ENCODE measurements around the gene KRTAP10-2.

Gene KRTAP10-2

GRCh38 chr21:44534688-44535087 is 16.6 kb downstream of the KRTAP10-2 start:
- Histone ChIP-seq H3K4me1 (ENCODE audit: insufficient read depth, low read length) (no peaks in the 10 kb centered on the region), H4K20me1 (ENCODE audit: insufficient read depth, low read length) (no peaks in the 10 kb centered on the region), H3K27ac (ENCODE audit: low read length) (no peak overlapping the region), H3K79me2 (ENCODE audit: insufficient read depth, low read length) (no peaks in the 10 kb centered on the region), H3K27me3 (ENCODE audit: insufficient read depth, low read length, poor library complexity) (peaks cover 2% of the 10 kb centered on the region), H2AFZ (ENCODE audit: low read depth, low read length) (no peak overlapping the region), H3K9ac (ENCODE audit: low read depth, low read length) (no peak overlapping the region), H3K9me3 (ENCODE audit: insufficient read depth, low read length, severe bottlenecking) (no peaks in the 10 kb centered on the region), H3K4me2 (ENCODE audit: insufficient read depth, low read length) (no peak overlapping the region), H3K4me3 (ENCODE audit: low read depth in 1 of 2, low read length in 2 of 2) (no peak overlapping the region), H3K36me3 (ENCODE audit: insufficient read depth, low read length) (no peaks in the 10 kb centered on the region)
- ATAC-seq (ENCODE audit: insufficient read depth, low read depth) (no peak), DNase-seq (no peak)
- TF ChIP-seq CTCF (IDR thresholded peaks at IDR 0.05; ENCODE audit: borderline replicate concordance, extremely low read depth, low read length, poor library complexity, severe bottlenecking) (no peak), EZH2 (IDR thresholded peaks at IDR 0.05; ENCODE audit: borderline replicate concordance, low read depth, low read length, severe bottlenecking) (no peak)

- Histone ChIP-seq H3K4me2 (ENCODE audit: insufficient read depth, low read length) (no peak overlapping the region), H2AFZ (ENCODE audit: low read depth, low read length) (no peak overlapping the region), H3K4me3 (ENCODE audit: low read depth in 1 of 2, low read length in 2 of 2) (no peak overlapping the region), H3K27me3 (ENCODE audit: insufficient read depth, low read length, poor library complexity) (peaks cover 2% of the 10 kb centered on the region), H3K9me3 (ENCODE audit: insufficient read depth, low read length, severe bottlenecking) (no peaks in the 10 kb centered on the region), H3K4me1 (ENCODE audit: insufficient read depth, low read length) (no peaks in the 10 kb centered on the region), H4K20me1 (ENCODE audit: insufficient read depth, low read length) (no peaks in the 10 kb centered on the region), H3K36me3 (ENCODE audit: insufficient read depth, low read length) (no peaks in the 10 kb centered on the region), H3K79me2 (ENCODE audit: insufficient read depth, low read length) (no peaks in the 10 kb centered on the region), H3K27ac (ENCODE audit: low read length) (no peak overlapping the region), H3K9ac (ENCODE audit: low read depth, low read length) (no peak overlapping the region)
- ATAC-seq (ENCODE audit: insufficient read depth, low read depth) (no peak), DNase-seq (no peak)
- TF ChIP-seq CTCF (IDR thresholded peaks at IDR 0.05; ENCODE audit: borderline replicate concordance, extremely low read depth, low read length, poor library complexity, severe bottlenecking) (no peak), EZH2 (IDR thresholded peaks at IDR 0.05; ENCODE audit: borderline replicate concordance, low read depth, low read length, severe bottlenecking) (no peak)
Measured at GRCh38 chr21:44533891-44534627, 17.2 kb downstream of the KRTAP10-2 start.

DNA sequence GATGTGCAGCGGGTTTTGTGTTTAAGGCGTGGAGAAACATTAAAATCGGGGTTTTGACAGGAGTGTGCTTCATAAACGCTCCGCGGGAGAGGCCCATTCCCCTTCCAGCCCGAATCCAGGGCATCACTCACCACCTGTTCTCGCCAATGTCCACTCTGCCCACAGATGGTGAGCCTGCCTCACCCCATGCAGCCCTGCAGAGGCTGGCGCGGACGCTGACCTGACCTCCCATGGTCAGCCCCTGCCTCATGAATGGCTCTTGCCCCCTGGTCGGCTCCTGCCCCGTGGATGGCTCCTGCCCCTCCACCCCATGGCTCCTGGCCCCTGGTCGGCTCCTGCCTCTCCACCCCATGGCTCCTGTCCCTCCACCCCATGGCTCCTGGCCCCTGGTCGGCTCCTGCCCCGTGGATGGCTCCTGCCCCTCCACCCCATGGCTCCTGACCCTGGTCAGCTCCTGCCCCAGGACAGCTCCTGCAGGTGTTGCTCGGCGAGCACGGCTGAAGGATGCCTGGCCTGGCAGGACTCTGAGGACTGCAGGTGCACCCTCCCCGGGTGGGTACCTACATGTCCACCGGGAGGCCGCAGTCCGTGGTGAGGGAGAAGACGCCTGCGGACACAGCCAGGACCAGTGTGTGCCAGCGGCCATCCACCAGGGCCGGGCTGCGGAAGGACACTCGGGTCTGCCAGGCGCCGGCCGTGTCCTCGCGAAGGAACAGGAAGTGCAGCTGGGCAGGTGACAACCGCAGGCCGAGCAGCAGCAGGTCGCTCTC is 18.0 kb downstream of the KRTAP10-2 start:
- H3K9ac ChIP-seq (ENCODE audit: low read depth, low read length): no peak overlapping the region
- H3K27ac ChIP-seq (ENCODE audit: low read length): no peak overlapping the region
- peaks cover 2% of the 10 kb centered on the region for H3K27me3 ChIP-seq (ENCODE audit: insufficient read depth, low read length, poor library complexity)
- no peak overlapping the region for H2AFZ ChIP-seq (ENCODE audit: low read depth, low read length)
- H3K4me3 ChIP-seq (ENCODE audit: low read depth in 1 of 2, low read length in 2 of 2): no peak overlapping the region
- ATAC-seq (ENCODE audit: insufficient read depth, low read depth) (no peak), DNase-seq (no peak)
- no peaks in the 10 kb centered on the region for H3K79me2 ChIP-seq (ENCODE audit: insufficient read depth, low read length)
- TF ChIP-seq CTCF (IDR thresholded peaks at IDR 0.05; ENCODE audit: borderline replicate concordance, extremely low read depth, low read length, poor library complexity, severe bottlenecking): no peak
- TF ChIP-seq EZH2 (IDR thresholded peaks at IDR 0.05; ENCODE audit: borderline replicate concordance, low read depth, low read length, severe bottlenecking): no peak
- H3K4me2 ChIP-seq (ENCODE audit: insufficient read depth, low read length): no peak overlapping the region
- H3K4me1 ChIP-seq (ENCODE audit: insufficient read depth, low read length): no peaks in the 10 kb centered on the region
- H3K9me3 ChIP-seq (ENCODE audit: insufficient read depth, low read length, severe bottlenecking): no peaks in the 10 kb centered on the region
- no peaks in the 10 kb centered on the region for H3K36me3 ChIP-seq (ENCODE audit: insufficient read depth, low read length)
- no peaks in the 10 kb centered on the region for H4K20me1 ChIP-seq (ENCODE audit: insufficient read depth, low read length)
